Erythroblast (primary cell): ENCODE data around the gene AIMP1.
"Not testable (repeated sequence)": the region's sequence is repeated elsewhere in the genome, so short reads cannot be mapped to it uniquely, and the experiment has no call there.

ENCODE experiments used
- DNase-seq, 2 experiments: peaks; one replicate each; lab custom pipeline; 2025; lab: John Stamatoyannopoulos, UW
- GATA1 ChIP-seq: IDR thresholded peaks from 2 replicates; pipeline ENCODE4 v1.6.1; 2011; ENCODE audit warnings: low read depth, mild to moderate bottlenecking, control low read depth, low read length, moderate library complexity
- POLR2A ChIP-seq: IDR thresholded peaks from 2 replicates; pipeline ENCODE4 v1.6.1; 2011; ENCODE audit warnings: mild to moderate bottlenecking, low read length

AIMP1 gene

GRCh38 chr4:106380179-106380578 lies 63.8 kb downstream of the AIMP1 start:
- no peak for DNase-seq
- TF ChIP-seq GATA1: no peak
- no peak for TF ChIP-seq POLR2A

- TF ChIP-seq GATA1 (no peak), POLR2A (no peak)
Measured at GRCh38 chr4:106384878-106385277, 68.5 kb downstream of the AIMP1 start.

GRCh38 chr4:106385853-106386393 lies 69.6 kb downstream of the AIMP1 start:
- DNase-seq: no peak

More at GRCh38 chr4:106384878-106385277, 68.5 kb downstream of the AIMP1 start:
- DNase-seq: no peak

GRCh38 chr4:106395582-106395981 lies 79.2 kb downstream of the AIMP1 start:
- TF ChIP-seq POLR2A (no peak), GATA1 (no peak)
- DNase-seq: no peak

More at GRCh38 chr4:106385853-106386393, 69.6 kb downstream of the AIMP1 start:
- TF ChIP-seq GATA1: no peak
- no peak for TF ChIP-seq POLR2A

GRCh38 chr4:106398898-106399297 lies 82.5 kb downstream of the AIMP1 start:
- not testable (repeated sequence) for DNase-seq
